ENCODE measurements around the gene MAFB. TPM values are rescaled to one million over a fixed set of nuclear protein-coding genes. Genes with fewer than 3 reads are reported as not detected.

MAFB gene
- total RNA-seq, 1 experiment from 2014 or later = 0.22 TPM

DNA sequence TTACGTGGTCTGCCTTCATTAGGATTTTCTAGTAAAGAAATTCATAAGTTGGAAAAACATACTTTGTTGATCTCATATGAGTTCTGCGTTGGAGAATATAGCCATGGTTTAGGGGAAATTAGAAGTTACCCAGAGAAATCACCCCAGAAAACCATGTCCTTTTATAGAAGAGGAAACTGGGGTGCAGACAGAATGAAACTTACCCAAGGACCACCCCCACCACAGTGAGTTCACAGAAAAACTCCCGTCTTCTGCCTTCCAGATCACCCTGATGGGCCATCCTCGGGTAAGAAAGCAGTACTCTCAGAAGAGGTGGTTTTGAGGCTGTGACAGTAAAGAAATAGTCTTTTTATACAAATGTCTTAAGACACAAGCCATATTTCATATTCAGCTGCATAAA lies 25.1 kb upstream of the MAFB start:
- ChIA-PET CTCF (interaction anchor here (1.3 kb wide), 1 partner anchor 27 kb away, joined by 5 read pairs; no protein-coding TSS in a partner anchor), POLR2A (no interaction called here), RAD21 (ENCODE audit: low non-redundant PET in 1 of 2, low total read pairs in 2 of 2, uncharacterized antibody in 2 of 2, unreplicated experiment in 2 of 2) (no interaction called here)
- H4K20me1 ChIP-seq (ENCODE audit: insufficient read depth) = no peaks in the 10 kb centered on the region
- no peak overlapping the region for H3K9ac ChIP-seq (ENCODE audit: low read length)
- H3K4me1 ChIP-seq (ENCODE audit: control insufficient read depth in 1 of 2, insufficient read depth in 2 of 2, low read length in 2 of 2) = no peaks in the 10 kb centered on the region
- TF ChIP-seq, protein P1, sequence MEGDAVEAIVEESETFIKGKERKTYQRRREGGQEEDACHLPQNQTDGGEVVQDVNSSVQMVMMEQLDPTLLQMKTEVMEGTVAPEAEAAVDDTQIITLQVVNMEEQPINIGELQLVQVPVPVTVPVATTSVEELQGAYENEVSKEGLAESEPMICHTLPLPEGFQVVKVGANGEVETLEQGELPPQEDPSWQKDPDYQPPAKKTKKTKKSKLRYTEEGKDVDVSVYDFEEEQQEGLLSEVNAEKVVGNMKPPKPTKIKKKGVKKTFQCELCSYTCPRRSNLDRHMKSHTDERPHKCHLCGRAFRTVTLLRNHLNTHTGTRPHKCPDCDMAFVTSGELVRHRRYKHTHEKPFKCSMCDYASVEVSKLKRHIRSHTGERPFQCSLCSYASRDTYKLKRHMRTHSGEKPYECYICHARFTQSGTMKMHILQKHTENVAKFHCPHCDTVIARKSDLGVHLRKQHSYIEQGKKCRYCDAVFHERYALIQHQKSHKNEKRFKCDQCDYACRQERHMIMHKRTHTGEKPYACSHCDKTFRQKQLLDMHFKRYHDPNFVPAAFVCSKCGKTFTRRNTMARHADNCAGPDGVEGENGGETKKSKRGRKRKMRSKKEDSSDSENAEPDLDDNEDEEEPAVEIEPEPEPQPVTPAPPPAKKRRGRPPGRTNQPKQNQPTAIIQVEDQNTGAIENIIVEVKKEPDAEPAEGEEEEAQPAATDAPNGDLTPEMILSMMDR (IDR thresholded peaks at IDR 0.05 in 2 of 3, conservative IDR thresholded peaks at IDR 0.05 in 1 of 3; ENCODE audit: borderline replicate concordance in 1 of 3, insufficient read depth in 1 of 3, low read depth in 2 of 3, low read length in 2 of 3) = no peak
- TF ChIP-seq ZNF274 (IDR thresholded peaks at IDR 0.05; ENCODE audit: low read depth, low read length) (no peak), FOSL1 (IDR thresholded peaks at IDR 0.05; ENCODE audit: low read depth) (no peak)
- no peaks in the 10 kb centered on the region for H3K36me3 ChIP-seq (ENCODE audit: control insufficient read depth in 1 of 2, insufficient read depth in 2 of 2, low read length in 2 of 2)
- H3K9me2 ChIP-seq (ENCODE audit: insufficient read depth) = no peaks in the 10 kb centered on the region
- BruUV-seq (replicated peaks) = no TSS peak
- peaks cover 12% of the 10 kb centered on the region; the same call in 1 of the 2 replicates for H3K27me3 ChIP-seq (ENCODE audit: insufficient read depth, low read length)
- no peak overlapping the region for H3K27ac ChIP-seq (ENCODE audit: low read depth, low read length)
- intact Hi-C loops (cut with micrococcal nuclease) = no loop called here
- no peak for DNase-seq (ENCODE audit: low read depth, low spot score)
- H3K79me2 ChIP-seq (ENCODE audit: insufficient read depth, low read length) = no peaks in the 10 kb centered on the region
- no peaks in the 10 kb centered on the region for H3K9me3 ChIP-seq (ENCODE audit: control insufficient read depth in 1 of 2, insufficient read depth in 1 of 2, low read depth in 1 of 2, low read length in 2 of 2)
- ATAC-seq = no peak
- H3K4me2 ChIP-seq (ENCODE audit: low read length) = no peak overlapping the region
- no peak overlapping the region for H3K4me3 ChIP-seq (replicated peaks in 1 of 2; ENCODE audit: low read depth in 1 of 2, low read length in 2 of 2)
- no peak overlapping the region for H2AFZ ChIP-seq (ENCODE audit: low read depth, low read length, poor library complexity, severe bottlenecking)

DNA sequence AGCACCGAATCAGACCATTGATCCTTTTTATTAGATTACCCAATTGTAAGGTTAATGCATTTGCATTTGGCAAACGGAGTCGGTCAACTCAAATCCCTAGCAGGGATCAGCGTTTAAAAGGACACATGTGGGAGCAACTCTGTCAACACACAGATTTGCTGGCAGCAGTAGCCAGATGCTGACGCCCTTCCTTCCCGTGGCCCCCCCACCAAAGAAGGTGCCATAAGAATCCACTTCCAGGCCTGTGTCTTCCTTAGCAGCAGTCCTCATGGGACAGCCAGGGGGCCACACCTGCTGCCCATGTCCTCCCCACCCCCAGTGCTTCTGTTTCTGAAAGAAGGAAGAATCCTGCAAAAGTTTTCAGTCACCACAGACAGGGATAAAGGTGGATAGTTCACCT lies 24.5 kb upstream of the MAFB start:
- H3K4me3 ChIP-seq (replicated peaks in 1 of 2; ENCODE audit: low read depth in 1 of 2, low read length in 2 of 2) = no peak overlapping the region
- CTCF ChIA-PET = no interaction called here
- RAD21 ChIA-PET (ENCODE audit: low non-redundant PET in 1 of 2, low total read pairs in 2 of 2, uncharacterized antibody in 2 of 2, unreplicated experiment in 2 of 2) = no interaction called here
- no peak overlapping the region for H3K9ac ChIP-seq (ENCODE audit: low read length)
- H3K4me2 ChIP-seq (ENCODE audit: low read length) = no peak overlapping the region
- POLR2A ChIA-PET = no interaction called here
- no TSS peak for BruUV-seq (replicated peaks)
- H3K27ac ChIP-seq (ENCODE audit: low read depth, low read length) = no peak overlapping the region
- peaks cover 11% of the 10 kb centered on the region; the same call in 1 of the 2 replicates for H3K27me3 ChIP-seq (ENCODE audit: insufficient read depth, low read length)
- no peak overlapping the region for H2AFZ ChIP-seq (ENCODE audit: low read depth, low read length, poor library complexity, severe bottlenecking)
- H3K36me3 ChIP-seq (ENCODE audit: control insufficient read depth in 1 of 2, insufficient read depth in 2 of 2, low read length in 2 of 2) = no peaks in the 10 kb centered on the region
- ATAC-seq = no peak
- H3K4me1 ChIP-seq (ENCODE audit: control insufficient read depth in 1 of 2, insufficient read depth in 2 of 2, low read length in 2 of 2) = no peaks in the 10 kb centered on the region
- TF ChIP-seq JUND (IDR thresholded peaks at IDR 0.05) (no peak), ZFX (IDR thresholded peaks at IDR 0.05) (no peak), SRF (IDR thresholded peaks at IDR 0.05; ENCODE audit: low read depth) (no peak), CBX3 (IDR thresholded peaks at IDR 0.05; ENCODE audit: low read depth) (no peak), FOSL1 (IDR thresholded peaks at IDR 0.05; ENCODE audit: low read depth) (no peak), POLR2AphosphoS5 (IDR thresholded peaks at IDR 0.05; ENCODE audit: low read depth, low read length) (no peak)
- TF ChIP-seq, protein P2, sequence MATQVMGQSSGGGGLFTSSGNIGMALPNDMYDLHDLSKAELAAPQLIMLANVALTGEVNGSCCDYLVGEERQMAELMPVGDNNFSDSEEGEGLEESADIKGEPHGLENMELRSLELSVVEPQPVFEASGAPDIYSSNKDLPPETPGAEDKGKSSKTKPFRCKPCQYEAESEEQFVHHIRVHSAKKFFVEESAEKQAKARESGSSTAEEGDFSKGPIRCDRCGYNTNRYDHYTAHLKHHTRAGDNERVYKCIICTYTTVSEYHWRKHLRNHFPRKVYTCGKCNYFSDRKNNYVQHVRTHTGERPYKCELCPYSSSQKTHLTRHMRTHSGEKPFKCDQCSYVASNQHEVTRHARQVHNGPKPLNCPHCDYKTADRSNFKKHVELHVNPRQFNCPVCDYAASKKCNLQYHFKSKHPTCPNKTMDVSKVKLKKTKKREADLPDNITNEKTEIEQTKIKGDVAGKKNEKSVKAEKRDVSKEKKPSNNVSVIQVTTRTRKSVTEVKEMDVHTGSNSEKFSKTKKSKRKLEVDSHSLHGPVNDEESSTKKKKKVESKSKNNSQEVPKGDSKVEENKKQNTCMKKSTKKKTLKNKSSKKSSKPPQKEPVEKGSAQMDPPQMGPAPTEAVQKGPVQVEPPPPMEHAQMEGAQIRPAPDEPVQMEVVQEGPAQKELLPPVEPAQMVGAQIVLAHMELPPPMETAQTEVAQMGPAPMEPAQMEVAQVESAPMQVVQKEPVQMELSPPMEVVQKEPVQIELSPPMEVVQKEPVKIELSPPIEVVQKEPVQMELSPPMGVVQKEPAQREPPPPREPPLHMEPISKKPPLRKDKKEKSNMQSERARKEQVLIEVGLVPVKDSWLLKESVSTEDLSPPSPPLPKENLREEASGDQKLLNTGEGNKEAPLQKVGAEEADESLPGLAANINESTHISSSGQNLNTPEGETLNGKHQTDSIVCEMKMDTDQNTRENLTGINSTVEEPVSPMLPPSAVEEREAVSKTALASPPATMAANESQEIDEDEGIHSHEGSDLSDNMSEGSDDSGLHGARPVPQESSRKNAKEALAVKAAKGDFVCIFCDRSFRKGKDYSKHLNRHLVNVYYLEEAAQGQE (IDR thresholded peaks at IDR 0.05; ENCODE audit: low read depth) = no peak
- TF ChIP-seq, protein P3, sequence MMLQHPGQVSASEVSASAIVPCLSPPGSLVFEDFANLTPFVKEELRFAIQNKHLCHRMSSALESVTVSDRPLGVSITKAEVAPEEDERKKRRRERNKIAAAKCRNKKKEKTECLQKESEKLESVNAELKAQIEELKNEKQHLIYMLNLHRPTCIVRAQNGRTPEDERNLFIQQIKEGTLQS (IDR thresholded peaks at IDR 0.05) = no peak
- H3K9me2 ChIP-seq (ENCODE audit: insufficient read depth) = no peaks in the 10 kb centered on the region
- DNase-seq (ENCODE audit: low read depth, low spot score) = no peak
- no peaks in the 10 kb centered on the region for H3K9me3 ChIP-seq (ENCODE audit: control insufficient read depth in 1 of 2, insufficient read depth in 1 of 2, low read depth in 1 of 2, low read length in 2 of 2)
- intact Hi-C loops (cut with micrococcal nuclease) = no loop called here
- no peaks in the 10 kb centered on the region for H3K79me2 ChIP-seq (ENCODE audit: insufficient read depth, low read length)
- H4K20me1 ChIP-seq (ENCODE audit: insufficient read depth) = no peaks in the 10 kb centered on the region
